HG03108 (cell line): Measurements from ENCODE around the gene FAM83F.
A peak's percentile ranks its signal among the peaks of the same experiment; 100 is the strongest.
"Not testable (repeated sequence)": the region's sequence is repeated elsewhere in the genome, so short reads cannot be mapped to it uniquely, and the experiment has no call there.

Source experiments
- ATAC-seq: cut with Tn5 transposase; IDR thresholded peaks from one replicate; pipeline ENCODE4 v1.9.1; 2021; ENCODE audit warnings: moderate library complexity; ENCODE audit not compliant: unreplicated experiment

FAM83F gene

GRCh38 chr22:39994566-39995392 is at the start of gene FAM83F:
TSS of gene FAM83F (plus strand) at chr22:39994954. CDS start at chr22:39995043, 89 bp downstream.
- ATAC-seq: no peak

DNA sequence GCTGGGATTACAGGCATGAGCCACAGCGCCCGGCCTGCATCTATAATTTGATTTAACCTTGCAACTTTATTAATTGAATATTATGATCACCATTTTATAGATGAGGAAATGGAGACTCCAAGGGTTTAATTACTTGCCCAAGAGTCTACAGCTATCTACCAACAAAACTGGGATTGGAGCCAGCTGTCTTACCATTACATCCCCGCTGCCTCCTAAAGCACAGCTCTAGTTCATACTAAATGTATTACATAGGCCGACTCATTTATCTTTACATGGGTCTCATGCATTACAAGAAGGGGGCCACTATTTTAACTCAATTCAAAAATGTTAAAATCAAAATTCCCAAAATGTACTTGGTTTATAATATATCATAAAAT is 48.6 kb upstream of the FAM83F start:
- ATAC-seq: no peak

- no peak for ATAC-seq
These were observed 48.1 kb upstream of the FAM83F start for GRCh38 chr22:39946503-39947219.

DNA sequence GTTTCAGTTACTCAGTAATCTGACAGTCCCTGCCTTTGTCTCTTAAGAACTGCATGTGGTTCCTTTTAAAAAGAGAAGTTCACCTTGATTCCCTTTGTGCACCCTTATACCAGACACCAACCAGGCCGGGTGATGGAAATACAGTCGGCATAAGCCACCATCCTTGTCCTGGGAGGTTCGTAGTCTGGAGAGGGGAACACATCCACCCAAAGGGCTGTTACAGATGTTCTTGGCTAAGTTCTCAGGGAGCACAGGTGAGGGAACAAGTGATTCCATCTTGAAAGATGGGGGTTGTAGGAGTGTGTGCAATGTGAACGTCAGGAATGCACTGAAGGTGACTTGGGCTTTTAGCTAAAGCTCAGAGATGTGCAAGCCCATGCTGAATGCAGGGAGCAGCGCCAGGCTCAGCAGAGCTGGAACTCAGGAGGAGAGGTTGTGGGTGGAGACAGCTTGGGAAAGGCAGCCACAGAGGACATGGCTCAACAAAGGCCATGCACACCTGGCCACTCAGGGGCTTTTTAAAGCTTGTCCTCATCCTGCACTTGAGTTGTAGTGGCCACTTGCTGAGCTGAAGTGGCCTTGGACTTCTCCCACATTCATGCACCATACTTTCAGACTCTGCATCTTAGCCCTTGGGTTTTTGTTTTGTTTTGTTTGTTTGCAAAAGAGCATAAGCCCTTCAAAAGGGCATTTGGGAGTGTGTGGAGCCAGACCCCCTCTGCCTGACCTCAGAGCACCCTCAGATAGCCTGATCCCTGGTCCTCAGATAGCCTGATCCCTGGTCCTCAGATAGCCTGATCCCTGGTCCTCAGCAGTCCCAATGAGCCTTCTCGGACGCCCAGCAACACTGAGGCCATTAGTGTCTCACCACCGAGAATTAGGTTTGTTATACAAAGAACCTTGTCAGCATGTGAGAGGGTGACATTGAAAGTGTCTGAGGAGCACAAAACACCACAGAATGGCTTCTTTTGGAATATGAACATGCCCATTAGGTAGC is 47.2 kb upstream of the FAM83F start:
- ATAC-seq: no peak

- no peak for ATAC-seq
These were observed 44.6 kb upstream of the FAM83F start for GRCh38 chr22:39949964-39950737.

DNA sequence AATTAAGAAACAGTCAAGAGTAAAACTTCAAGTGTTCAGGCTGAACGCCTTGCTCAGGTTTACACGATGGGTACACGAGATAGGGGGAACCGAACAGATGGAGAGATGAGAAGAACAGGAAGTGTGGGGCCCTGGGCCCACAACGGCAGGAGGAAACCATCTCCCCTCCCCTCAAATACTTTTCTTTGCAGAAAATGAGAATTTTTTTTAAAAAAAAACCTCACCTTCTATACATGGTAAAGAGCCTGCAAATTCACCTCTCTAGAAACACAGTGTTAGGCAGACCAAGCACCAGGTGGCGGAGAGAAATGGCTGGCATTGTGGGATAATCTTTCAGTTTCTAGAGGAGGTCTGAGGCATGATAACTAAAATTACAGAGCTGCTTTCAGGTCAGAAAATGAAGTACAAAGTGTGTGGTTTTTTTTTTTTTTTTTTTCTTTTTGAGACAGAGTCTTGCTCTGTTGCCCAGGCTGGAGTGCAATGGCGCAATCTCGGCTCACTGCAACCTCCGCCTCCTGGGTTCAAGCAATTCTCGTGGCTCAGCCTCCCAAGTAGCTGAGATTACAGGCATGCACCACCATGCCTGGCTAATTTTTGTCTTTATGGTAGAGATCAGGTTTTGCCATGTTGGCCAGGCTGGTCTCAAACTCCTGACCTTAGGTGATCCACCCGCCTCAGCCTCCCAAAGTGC is 43.0 kb upstream of the FAM83F start:
- ATAC-seq: not testable (repeated sequence)

DNA sequence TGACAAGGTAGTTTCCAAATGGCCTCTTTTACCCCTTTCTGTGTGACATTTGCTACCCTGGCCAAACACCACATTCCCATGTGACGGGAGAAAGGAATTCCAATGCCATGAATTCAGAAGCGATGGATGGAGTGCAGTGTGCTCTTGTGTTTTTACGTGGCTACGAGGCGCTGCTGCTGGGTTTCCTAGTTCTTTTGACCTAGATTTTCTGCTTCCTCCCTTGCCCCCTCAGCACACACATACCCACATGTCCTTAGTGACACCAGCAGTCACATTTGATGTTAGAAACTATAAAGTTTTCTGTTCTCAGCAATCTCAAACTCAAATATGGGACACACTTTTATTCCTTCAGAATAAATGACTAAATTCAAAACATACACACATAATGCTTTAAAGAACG is 42.4 kb upstream of the FAM83F start:
- no peak for ATAC-seq

DNA sequence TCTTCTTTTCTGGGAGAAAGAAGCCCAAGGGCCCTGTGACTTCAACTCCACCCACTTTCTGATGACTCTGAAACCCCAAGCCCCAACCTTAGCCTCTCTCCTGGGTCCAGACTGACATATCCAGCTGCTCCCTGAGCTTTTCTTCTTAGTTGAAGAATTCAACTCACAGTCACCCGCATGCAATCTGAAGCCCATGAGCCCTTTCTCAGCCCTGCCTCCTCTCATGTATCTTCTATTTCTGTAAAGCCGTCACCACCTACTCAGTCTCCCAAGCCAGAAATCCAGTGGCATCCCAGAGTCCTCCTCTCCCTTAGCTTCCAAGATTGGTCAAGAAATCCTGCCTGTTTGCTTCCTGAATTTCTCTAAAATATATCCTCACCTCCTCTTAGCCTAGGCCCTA is 41.7 kb upstream of the FAM83F start:
- no peak for ATAC-seq

DNA sequence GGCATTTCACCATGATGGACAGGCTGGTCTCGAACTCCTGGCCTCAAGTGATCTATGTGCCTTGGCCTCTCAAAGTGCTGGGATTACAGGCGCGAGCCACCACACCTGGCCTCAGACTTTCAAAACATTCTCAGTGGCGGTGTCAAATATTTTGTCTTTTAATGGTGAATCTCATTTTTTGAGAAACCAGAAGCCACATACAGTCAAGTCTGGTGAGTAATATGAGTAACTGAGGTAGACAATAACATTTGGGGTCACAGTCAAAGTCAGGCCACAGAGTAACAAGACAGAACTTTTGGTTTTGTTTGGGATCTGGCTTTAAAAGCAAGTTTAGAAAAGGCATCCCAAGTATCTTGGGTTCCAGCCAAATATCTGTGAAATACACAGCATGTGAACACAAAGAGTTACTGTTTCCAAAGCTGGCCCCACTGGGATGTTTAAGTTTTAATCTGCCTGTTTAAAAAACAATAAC is 40.1 kb upstream of the FAM83F start:
- no peak for ATAC-seq

DNA sequence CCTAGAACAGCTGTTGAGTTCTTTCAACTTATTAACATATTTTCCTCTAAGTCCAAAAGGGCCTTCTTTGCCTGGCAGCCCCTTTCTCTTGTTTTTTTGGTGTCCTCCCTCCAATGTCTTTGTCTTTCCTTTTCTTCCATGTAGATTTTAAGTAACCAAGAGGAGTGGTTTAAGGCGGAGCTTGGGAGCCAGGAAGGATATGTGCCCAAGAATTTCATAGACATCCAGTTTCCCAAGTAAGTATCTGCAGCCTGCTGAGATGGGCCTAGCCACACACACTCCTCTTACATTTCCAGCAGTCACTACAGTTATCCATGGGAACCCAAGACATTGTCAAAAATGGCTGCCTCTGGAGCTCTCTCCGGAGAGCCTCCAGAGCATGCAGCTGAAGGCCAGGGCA is 39.1 kb upstream of the FAM83F start:
- ATAC-seq: no peak

DNA sequence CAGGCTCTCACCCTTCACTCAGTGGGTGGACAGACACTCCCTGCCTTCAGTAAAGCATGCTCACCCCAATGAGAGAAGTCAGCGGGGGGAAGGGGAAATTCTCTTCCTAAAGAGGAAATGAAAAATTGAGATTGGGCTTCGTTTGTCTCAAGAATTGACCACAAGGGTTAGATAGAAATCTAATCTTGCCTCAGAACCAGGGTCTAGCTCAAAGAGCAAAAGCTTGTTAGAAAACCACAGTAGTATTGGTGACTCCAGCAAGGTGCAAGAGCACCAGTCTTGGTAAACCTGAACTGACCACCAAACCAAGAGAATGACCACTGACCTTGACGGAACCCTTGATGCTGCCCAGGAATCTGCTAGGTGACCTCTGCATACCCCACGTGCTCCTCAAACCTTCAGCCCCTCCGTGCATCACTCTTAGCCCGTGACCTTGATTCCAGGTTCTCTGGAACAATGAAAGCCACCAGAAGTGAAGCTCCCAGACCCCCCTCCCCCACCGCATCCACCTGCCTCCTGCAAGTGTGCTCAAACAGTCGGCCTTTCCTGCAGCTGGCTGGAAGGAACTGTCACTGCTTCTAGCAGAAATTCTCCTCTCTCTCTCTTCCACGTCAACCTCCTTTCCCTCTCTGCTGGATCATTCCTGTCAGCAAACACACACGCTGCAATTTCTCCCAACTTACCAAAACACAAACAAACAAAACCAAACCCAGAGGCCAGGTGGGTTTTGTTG is 37.7 kb upstream of the FAM83F start:
- ATAC-seq: no peak

DNA sequence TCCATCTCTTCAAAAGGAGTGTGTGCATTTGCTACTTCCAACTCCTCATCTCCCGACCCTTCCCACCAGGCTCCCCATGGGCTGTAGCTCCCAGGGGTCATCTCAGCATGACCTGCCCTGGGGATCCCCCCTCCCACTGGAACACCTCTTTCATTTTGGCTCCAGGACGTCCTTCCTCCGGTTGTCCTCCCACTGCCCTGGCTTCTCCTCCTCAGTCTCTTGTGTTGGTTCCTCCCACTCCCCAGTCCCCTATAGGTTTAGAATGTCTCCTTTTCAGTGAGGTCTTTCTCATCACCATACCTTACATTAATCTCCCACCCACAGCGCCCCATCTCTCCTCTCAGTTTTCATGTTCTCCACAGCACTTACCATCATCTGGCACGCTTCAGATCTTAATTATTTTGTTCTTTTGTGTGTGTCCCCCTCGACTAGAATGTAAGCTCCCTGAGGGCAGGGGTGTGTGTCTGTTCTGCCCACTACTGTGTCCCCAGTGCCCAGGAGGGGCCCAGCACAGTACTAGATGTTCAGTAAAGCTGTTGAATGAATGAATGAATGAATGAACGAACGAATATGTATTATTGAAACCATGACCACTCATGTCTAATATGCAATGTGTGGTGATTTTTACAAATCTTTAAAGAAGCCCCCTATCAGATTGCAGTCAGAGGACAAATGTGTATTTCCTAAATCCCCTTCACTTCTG is 36.6 kb upstream of the FAM83F start:
- ATAC-seq: no peak

DNA sequence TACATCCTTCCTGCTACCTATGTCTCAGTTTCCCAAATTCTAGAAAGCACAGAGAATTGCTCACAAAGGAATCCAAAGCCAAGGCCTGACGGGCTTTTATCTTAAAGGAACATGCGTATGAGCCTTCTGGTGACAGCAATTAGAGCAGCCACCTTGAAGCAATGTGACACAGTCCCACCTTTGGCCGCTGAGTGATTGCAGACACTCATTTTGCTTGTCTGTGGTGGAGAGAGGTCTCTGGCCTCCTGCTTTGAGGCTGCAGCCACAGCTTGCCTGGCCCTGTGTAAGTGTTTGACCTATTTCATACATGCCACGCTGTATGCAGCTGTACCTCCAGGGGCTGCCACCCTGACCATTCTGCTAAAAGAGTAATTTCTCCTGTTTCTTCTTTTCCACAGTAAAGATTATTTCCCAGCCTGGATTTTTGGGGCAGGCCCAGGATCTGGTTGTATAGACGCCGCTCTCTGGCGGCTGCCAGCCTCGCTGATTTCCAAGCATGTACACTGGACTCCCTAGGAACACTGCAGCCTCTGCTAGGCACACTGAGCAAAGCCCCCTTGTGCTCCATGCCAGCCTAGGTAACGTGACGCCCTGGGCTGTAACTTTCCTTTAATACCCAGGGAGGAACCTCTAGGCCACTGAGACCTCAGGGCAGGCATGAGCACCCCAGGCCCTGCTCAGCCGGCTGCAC is 35.7 kb upstream of the FAM83F start:
- ATAC-seq: no peak

DNA sequence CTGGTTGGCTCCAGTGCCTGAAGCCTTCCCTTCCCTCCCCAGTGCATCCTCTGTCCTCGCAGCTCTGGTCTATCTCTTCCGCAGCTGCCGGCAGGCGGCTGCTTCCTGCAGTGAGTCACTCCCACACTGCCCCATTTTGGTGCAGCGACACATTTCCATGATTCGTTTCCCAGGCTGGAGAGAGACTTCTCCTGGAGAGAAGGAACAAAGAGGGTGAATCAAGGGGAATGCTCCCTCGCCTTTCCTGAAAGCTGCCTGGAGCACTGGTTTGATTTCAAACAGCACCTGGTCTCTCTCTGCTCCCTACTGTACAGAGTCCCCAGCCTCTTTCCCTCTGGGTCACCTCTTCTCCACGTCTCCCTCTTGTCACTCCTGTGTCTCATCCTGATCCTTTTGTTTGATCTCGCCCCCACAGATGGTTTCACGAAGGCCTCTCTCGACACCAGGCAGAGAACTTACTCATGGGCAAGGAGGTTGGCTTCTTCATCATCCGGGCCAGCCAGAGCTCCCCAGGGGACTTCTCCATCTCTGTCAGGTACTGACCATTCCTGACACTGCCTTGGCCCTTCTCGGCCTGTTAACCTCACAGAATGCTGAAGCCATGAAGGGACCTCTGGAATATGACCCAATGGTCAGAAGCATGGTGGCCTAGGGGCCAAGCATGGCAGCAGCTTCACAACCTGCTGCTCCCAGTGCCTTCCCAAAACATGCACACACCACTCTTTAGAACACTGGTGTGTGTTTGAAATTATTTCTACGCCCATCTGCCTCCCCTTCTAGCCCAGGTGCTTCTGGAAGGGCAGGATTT is 34.9 kb upstream of the FAM83F start, which contains the start of gene TMA7B:
Gene TMA7B, plus strand, starts transcription at position 758 of the 808 bp plus-strand sequence. CDS start 3,978 bp downstream, outside the sequence.
- ATAC-seq: no peak

DNA sequence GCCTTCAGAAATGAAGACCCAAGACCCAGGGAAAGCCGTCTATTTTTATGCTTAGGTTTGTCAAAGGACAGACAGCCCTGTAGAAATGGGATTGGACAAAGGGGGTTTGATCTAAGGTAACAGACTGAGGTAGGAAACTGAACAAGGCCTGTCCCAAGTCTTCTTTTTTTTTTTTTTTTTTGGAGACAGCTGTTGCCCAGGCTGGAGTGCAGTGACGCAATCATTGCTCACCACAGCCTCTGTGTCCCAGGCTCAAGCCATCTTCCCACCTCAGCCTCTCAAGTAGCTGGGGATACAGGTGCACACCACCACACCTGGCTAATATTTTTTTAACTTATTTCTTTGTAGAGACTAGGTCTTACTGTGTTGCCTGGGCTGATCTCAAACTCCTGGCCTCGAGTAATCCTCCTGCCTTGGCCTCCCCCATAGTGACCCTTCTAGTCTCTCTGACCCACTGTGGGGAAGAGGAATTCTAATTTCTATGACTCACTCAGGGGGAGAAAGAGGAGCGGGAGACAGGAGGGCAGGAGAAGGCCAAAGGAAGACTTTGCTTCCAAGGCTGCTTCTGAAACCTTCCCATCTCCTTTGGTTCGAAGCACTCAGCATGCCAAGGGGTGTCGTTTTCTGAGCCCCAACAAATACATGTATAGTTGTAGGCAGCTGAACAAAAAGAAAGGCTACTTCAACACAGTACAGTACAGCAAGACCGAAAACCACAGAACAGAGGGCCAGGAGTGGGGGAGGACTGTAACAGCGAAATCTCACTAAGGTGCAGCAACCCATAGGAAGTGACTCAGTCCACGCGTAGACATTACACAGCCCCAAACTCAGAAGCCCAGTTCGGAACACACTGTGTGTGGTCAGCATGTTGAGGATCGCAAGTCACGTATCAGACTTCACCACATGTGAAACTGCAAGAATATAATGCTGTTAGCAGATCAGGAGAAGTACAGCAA is 33.7 kb upstream of the FAM83F start:
- peak; percentile 82 for ATAC-seq

DNA sequence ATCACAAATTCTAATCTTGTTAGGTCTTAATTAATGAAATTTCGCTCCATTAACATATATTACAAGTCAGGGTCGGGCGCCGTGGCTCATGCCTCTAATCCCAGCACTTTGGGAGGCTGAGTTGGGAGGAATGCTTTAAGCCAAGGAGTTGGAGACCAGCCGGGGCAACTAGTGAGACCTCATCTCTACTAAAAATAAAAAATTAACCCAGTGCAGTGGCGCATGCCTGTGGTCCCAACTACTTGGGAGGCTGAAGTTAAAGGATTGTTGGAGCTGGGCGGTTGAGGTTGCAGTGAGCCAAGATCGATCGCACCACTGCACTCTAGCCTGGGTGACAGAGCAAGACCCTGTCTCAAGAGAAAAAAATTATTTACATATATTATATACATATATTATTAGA is 32.7 kb upstream of the FAM83F start:
- no peak for ATAC-seq
